Measurements from ENCODE around the gene BAIAP3.

DNA sequence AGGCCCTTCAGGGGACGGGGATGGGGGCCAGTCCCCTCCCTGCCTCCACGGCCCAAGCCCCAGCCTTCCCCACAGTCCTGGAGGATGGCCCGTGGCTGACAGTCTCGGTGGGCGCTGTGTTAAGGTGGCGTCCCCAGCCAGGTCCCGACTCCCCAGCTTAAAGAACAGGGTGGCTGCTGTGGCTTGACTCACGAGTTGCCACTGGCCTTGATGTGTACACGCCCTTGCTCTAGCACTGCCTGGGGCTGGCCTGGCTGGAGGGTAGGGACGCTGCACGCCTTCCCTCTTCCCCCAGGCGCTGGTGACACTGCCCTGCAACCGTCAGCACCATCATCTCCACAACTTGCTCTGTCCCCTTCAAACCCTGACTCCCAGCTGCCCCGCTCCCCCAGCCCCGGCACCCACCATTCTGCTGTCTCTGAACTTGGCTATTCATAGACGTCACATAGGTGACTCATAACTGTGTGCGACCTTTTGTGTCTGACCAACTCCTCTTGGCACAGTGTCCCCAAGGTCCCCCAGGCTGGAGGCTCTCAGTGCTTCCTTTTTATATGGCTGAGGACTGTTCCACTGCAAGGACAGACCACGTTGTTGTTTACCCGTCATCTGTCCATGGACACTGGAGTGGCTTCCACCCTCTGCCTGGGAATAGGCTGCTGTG is 24.6 kb downstream of the BAIAP3 start:
- TF ChIP-seq CTCF (conservative IDR thresholded peaks at IDR 0.05; ENCODE audit: low read length) (no peak), EZH2phosphoT487 (IDR thresholded peaks at IDR 0.05; ENCODE audit: borderline replicate concordance, low read depth, low read length) (no peak)

All from OCI-LY7 (cell line).